ENCODE results near the gene RASL11A.

DNA sequence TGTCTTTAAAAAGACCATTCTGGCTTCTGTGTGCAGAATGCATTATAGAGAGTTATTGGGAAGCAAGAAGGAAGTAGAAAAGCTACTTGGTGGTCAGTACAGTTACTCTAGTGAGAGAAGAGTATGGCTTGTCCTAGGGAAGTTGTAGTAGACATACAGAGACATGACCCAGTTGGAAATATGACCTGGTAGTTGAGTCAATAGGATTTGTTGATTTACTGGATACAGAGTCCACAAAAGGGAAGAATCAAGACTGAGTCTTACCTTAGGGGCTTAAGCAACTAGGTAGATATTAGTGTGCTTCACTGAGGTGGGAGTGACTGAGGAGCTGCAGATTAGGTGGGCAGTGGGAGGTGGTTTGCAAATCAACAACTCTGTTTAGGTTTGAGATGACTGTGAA lies 48.8 kb downstream of the RASL11A start:
- TF ChIP-seq EZH2 (IDR thresholded peaks at IDR 0.05; ENCODE audit: insufficient read depth, poor library complexity, severe bottlenecking) (no peak), EZH2phosphoT487 (IDR thresholded peaks at IDR 0.05; ENCODE audit: insufficient read depth, low read depth) (no peak)

Data from GM23248 (cell line).